ENCODE measurements around the gene CS. TPM values are rescaled to one million over a fixed set of nuclear protein-coding genes. Genes with fewer than 3 reads are reported as not detected.
A peak's percentile ranks its signal among the peaks of the same experiment; 100 is the strongest.
"Not testable (repeated sequence)": the region's sequence is repeated elsewhere in the genome, so short reads cannot be mapped to it uniquely, and the experiment has no call there.

CS gene
- polyA plus RNA-seq, 1 experiment = 167 TPM

DNA sequence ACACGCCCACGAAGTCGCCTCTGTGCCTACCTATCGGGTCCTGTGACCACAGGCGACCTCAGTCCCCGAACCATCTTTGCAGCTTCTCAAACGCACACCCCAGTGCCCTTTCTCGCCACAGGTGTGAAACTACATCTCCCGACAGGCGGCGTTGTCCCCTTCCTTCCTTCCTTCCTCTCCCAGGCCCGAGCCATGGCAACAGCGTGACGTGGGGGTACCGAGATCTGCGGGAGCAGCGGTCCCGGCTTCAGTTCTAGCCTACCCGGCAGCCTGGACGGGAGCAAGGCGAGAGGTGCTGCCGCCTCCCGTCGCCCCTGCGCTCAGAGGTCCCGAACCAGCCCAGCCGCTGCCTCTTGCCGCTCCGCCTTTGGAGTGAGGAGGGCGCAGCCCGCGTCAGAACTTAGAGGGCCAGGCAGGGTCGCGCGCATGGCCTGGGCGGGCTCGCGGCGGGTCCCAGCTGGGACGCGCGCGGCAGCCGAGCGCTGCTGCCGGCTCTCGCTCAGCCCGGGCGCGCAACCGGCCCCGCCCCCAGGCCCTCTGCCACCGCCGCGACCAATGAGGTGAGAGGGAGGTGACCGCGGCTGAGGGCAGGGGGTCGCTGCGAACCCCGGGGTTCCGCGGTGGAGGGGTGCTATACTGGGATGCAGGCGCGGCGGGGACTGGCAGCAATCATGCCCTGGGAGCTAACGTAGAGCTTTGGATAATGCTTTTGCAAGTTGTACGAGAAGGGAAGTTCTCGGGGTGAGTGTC, 33.3 kb downstream of the CS start, which contains the start of gene COQ10A:
Gene COQ10A (plus strand): TSS at position 250 of the 750 bp plus-strand sequence. CDS start 177 bp downstream, at position 427.
- POLR2A ChIA-PET = interaction anchor here (0.6 to 2.0 kb wide), 9 partner anchors 8 to 417 kb away, joined by 3 to 14 read pairs (median 3); partner anchors contain the start of genes ANKRD52 and RNF41
- no peaks in the 10 kb centered on the region; the same call in 1 of the 2 replicates for H3K9me3 ChIP-seq (ENCODE audit: control insufficient read depth, insufficient read depth, low read length)

DNA sequence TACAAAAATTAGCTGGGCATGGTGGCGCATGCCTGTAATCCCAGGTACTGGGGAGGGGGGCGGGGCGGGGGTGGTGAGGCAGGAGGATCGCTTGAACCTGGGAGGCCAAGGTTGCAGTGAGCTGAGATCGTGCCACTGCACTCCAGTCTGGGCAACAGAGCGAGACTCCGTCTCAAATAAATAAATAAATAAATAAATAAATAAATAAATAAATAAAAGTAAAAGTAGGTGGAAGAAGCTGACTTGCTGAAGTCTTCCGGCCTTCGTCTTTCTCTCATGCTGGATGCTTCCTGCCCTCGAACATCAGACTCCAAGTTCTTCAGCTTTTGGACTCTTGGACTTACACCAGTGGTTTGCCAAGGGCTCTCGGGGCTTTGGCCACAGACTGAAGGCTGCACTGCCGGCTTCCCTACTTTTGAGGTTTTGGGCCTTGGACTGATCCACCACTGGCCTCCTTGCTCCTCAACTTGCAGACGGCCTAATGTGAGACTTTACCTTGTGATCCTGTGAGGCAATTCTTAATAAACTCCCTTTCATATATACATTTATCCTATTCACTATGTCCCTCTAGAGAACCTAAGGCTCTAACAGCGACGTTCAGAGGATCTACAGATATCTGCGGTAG, 34.0 kb downstream of the CS start:
- CTCF ChIA-PET = interaction anchor here (0.7 to 2.1 kb wide), 9 partner anchors 8 to 374 kb away, joined by 3 to 23 read pairs (median 4); partner anchors contain the start of genes ANKRD52, RNF41 and SMARCC2
- not testable (repeated sequence) for H3K9me3 ChIP-seq (ENCODE audit: control insufficient read depth, insufficient read depth, low read length); DNase-seq (ENCODE audit: low read depth, low spot score); H3K27me3 ChIP-seq (ENCODE audit: control insufficient read depth, insufficient read depth, low read length)
- H3K4me3 ChIP-seq (ENCODE audit: low read depth, low read length) = peak overlapping the region; percentile 76
- H3K27ac ChIP-seq (ENCODE audit: low read depth, low read length) = peak overlapping the region; percentile 92
- POLR2A ChIA-PET = interaction anchor here (0.6 to 2.0 kb wide), 6 partner anchors 8 to 418 kb away, joined by 3 to 14 read pairs (median 3); partner anchors contain the start of genes ANKRD52 and RNF41

More for the DNA sequence above, 33.3 kb downstream of the CS start, which contains the start of gene COQ10A:
- Histone ChIP-seq H3K27me3 (ENCODE audit: control insufficient read depth, insufficient read depth, low read length) (no peaks in the 10 kb centered on the region), H3K27ac (ENCODE audit: low read depth, low read length) (peak within 1 kb of the TSS; percentile 92), H3K4me3 (ENCODE audit: low read depth, low read length) (peak within 1 kb of the TSS; percentile 76)
- TF ChIP-seq, protein P1, sequence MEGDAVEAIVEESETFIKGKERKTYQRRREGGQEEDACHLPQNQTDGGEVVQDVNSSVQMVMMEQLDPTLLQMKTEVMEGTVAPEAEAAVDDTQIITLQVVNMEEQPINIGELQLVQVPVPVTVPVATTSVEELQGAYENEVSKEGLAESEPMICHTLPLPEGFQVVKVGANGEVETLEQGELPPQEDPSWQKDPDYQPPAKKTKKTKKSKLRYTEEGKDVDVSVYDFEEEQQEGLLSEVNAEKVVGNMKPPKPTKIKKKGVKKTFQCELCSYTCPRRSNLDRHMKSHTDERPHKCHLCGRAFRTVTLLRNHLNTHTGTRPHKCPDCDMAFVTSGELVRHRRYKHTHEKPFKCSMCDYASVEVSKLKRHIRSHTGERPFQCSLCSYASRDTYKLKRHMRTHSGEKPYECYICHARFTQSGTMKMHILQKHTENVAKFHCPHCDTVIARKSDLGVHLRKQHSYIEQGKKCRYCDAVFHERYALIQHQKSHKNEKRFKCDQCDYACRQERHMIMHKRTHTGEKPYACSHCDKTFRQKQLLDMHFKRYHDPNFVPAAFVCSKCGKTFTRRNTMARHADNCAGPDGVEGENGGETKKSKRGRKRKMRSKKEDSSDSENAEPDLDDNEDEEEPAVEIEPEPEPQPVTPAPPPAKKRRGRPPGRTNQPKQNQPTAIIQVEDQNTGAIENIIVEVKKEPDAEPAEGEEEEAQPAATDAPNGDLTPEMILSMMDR (IDR thresholded peaks at IDR 0.05; ENCODE audit: low read depth, low read length) = peak; percentile 79
- DNase-seq (ENCODE audit: low read depth, low spot score) = peak; percentile 48
- CTCF ChIA-PET = interaction anchor here (0.6 to 2.1 kb wide), 10 partner anchors 9 to 394 kb away, joined by 3 to 23 read pairs (median 4); partner anchors contain the start of genes ANKRD52, RNF41 and SMARCC2

DNA sequence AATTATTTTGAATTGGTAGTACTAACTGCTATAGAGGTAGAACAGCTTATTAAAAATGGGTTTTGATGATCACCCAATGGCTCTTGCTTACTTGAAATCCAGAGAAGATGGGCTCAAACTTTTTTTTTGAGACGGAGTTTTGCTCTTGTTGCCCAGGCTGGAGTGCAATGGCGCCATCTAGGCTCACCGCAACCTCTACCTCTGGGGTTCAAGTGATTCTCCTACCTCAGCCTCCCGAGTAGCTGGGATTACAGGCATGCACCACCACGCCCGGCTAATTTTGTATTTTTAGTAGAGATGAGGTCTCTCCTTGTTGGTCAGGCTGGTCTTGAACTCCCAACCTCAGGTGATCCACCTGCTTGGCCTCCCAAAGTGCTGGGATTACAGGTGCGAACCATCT, 37.2 kb downstream of the CS start:
- H3K27me3 ChIP-seq (ENCODE audit: control insufficient read depth, insufficient read depth, low read length); H3K27ac ChIP-seq (ENCODE audit: low read depth, low read length); H3K9me3 ChIP-seq (ENCODE audit: control insufficient read depth, insufficient read depth, low read length); H3K4me3 ChIP-seq (ENCODE audit: low read depth, low read length); DNase-seq (ENCODE audit: low read depth, low spot score); POLR2A ChIA-PET; CTCF ChIA-PET: not testable (repeated sequence)

DNA sequence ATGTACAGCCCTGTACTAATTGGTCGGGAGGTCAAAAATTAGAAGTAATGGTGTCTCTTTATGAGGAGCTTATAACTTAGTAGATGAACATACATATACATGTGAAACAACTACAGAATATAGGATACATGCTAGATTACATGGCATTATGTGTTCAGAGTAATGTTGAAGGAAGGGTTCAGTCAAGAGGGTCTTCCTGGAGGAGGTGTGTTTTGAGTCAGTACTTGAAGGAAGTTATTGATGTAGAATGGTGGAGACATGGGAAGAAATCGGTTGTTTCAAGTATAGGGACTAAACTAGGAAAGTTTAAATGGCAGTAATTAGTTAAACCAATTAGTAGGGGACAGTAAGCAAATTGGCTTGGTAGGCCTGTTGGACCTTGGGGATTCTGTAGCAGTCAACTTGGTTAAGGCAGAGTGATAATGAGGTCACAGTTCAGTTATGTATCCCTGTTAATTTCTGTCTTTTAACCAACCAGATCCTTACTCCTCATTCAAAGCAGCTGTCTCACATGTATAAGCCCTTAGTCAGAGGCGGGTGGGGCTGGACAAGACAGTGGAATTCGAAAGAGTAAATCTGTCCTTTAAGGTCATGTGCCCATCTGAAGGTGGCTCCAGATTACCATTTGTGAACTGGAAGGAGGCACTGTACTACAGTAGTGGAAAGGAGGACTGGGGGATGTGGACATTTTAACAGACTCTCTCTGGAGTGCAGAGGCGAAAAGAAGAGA, 38.5 kb downstream of the CS start:
- DNase-seq (ENCODE audit: low read depth, low spot score) = no peak
- ChIA-PET CTCF (no interaction called here), POLR2A (no interaction called here)
- Histone ChIP-seq H3K27ac (ENCODE audit: low read depth, low read length) (no peak overlapping the region), H3K27me3 (ENCODE audit: control insufficient read depth, insufficient read depth, low read length) (no peaks in the 10 kb centered on the region), H3K4me3 (ENCODE audit: low read depth, low read length) (no peak overlapping the region), H3K9me3 (ENCODE audit: control insufficient read depth, insufficient read depth, low read length) (no peaks in the 10 kb centered on the region; the same call in 1 of the 2 replicates)
- TF ChIP-seq, protein P1 (IDR thresholded peaks at IDR 0.05; ENCODE audit: low read depth, low read length) = no peak

DNA sequence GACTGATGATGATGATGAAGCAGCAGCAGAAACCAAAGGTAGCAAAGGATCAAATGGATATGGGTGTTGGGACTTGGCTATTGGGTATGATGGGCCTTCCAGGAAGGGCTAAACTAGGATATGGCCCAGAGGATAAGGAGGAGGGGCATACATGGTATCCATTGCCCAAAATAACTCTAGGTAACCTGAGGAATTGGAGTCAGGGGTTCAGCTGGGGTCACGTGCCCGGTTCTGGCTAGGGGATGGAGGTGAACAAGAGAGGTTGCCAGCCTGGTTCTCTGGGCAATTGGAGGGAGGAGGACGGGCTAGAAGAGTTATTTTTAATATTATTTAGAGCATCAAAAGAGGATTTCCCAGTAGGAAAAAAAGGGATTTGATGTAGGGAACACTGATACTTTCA, 39.2 kb downstream of the CS start:
- ChIA-PET POLR2A (no interaction called here), CTCF (no interaction called here)
- DNase-seq (ENCODE audit: low read depth, low spot score) = no peak
- H3K27ac ChIP-seq (ENCODE audit: low read depth, low read length) = no peak overlapping the region
- no peaks in the 10 kb centered on the region; the same call in 1 of the 2 replicates for H3K9me3 ChIP-seq (ENCODE audit: control insufficient read depth, insufficient read depth, low read length)
- H3K27me3 ChIP-seq (ENCODE audit: control insufficient read depth, insufficient read depth, low read length) = no peaks in the 10 kb centered on the region
- H3K4me3 ChIP-seq (ENCODE audit: low read depth, low read length) = no peak overlapping the region
- TF ChIP-seq, protein P1 (IDR thresholded peaks at IDR 0.05; ENCODE audit: low read depth, low read length) = no peak
